Transverse colon (tissue), 4 donors: Measurements from ENCODE around the gene RAD51AP2.

Experiments
- POLR2A ChIP-seq: fragments of 450-650 bp; IDR thresholded peaks from one replicate; pipeline ENCODE4 v1.6.1; 2016; ENCODE audit warnings: antibody characterized with exemption, mild to moderate bottlenecking, moderate library complexity
- POLR2AphosphoS5 ChIP-seq, 3 donors: sonication (generic); formaldehyde crosslinking; IDR thresholded peaks; one replicate each; pipeline ENCODE4 v1.6.1; 2016; ENCODE audit warnings: antibody characterized with exemption in 3 of 3
- TF ChIP-seq, protein P1 (sequence below), 5 experiments: fragments of 200-600 bp in 3 of 5; fragments of 450-650 bp in 2 of 5; sonication (generic) in 3 of 5; IDR thresholded peaks; 1 replicate in 2 of 5; 2 replicates in 3 of 5; pipeline ENCODE4 v1.5.1; 2016 to 2017; ENCODE audit warnings: antibody characterized with exemption in 5 of 5, inconsistent platforms in 3 of 5, mild to moderate bottlenecking in 2 of 5, moderate library complexity in 1 of 5

DNA sequence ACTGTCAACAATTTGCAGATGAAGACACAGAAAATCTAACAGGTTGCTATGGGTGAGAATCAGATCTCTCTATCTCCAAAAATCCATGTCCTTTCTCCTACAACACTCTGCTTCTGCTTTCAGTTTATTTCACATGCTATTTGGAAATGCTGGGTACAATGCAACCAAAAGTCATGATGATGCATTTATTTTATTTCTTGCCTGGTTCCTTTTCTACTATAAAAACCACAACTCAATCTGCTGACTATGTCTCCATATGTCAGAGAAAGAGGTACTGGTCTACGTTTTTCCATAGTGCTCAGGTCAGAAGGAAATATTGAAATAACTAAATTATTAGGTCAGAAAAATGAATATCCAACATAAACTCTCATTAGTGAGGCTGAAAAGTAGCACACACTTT lies 20.5 kb downstream of the RAD51AP2 start:
- TF ChIP-seq POLR2A, result no peak
- no peak for TF ChIP-seq POLR2AphosphoS5 (IDR thresholded peaks at IDR 0.05)
- TF ChIP-seq, protein P1, sequence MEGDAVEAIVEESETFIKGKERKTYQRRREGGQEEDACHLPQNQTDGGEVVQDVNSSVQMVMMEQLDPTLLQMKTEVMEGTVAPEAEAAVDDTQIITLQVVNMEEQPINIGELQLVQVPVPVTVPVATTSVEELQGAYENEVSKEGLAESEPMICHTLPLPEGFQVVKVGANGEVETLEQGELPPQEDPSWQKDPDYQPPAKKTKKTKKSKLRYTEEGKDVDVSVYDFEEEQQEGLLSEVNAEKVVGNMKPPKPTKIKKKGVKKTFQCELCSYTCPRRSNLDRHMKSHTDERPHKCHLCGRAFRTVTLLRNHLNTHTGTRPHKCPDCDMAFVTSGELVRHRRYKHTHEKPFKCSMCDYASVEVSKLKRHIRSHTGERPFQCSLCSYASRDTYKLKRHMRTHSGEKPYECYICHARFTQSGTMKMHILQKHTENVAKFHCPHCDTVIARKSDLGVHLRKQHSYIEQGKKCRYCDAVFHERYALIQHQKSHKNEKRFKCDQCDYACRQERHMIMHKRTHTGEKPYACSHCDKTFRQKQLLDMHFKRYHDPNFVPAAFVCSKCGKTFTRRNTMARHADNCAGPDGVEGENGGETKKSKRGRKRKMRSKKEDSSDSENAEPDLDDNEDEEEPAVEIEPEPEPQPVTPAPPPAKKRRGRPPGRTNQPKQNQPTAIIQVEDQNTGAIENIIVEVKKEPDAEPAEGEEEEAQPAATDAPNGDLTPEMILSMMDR (IDR thresholded peaks at IDR 0.05), result no peak
